ENCODE results near the gene MEFV. TPM values are rescaled to one million over a fixed set of nuclear protein-coding genes. Genes with fewer than 3 reads are reported as not detected.
"Not testable (repeated sequence)": the region's sequence is repeated elsewhere in the genome, so short reads cannot be mapped to it uniquely, and the experiment has no call there.

The MEFV gene
- total RNA-seq, 2 donors from 2014 or later = 0.57 to 1.1 TPM

DNA sequence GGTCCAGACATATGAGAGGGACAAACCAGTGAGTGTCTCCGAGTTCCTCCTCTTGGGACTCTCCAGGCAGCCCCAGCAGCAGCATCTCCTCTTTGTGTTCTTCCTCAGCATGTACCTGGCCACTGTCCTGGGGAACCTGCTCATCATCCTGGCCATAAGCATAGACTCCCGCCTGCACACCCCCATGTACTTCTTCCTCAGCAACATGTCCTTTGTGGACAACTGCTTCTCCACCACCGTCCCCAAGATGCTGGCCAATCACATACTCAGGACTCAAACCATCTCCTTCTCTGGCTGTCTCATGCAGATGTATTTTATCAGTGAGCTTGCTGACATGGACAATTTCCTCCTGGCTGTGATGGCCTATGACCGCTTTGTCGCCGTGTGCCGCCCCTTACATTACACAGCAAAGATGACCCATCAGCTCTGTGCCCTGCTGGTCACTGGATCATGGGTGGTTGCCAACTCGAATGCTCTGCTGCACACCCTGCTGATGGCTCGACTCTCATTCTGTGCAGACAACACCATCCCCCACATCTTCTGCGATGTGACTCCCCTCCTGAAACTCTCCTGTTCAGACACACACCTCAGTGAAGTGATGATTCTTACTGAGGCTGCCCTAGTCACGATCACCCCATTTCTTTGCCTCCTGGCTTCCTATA, 40.7 kb downstream of the MEFV start:
- H3K4me1 ChIP-seq = no peaks in the 10 kb centered on the region
- no peaks in the 10 kb centered on the region for H3K9me3 ChIP-seq
- H3K27me3 ChIP-seq = no peaks in the 10 kb centered on the region
- intact Hi-C loops (cut with DNase I) = no loop called here
- no peak for DNase-seq
- no peaks in the 10 kb centered on the region for H3K36me3 ChIP-seq
- no peak overlapping the region for H3K27ac ChIP-seq
- TF ChIP-seq CTCF (IDR thresholded peaks at IDR 0.05) = no peak
- no peak overlapping the region for H3K4me3 ChIP-seq
- no peak overlapping the region for H3K9ac ChIP-seq (ENCODE audit: low read depth in 2 of 2, low read length in 2 of 2)

DNA sequence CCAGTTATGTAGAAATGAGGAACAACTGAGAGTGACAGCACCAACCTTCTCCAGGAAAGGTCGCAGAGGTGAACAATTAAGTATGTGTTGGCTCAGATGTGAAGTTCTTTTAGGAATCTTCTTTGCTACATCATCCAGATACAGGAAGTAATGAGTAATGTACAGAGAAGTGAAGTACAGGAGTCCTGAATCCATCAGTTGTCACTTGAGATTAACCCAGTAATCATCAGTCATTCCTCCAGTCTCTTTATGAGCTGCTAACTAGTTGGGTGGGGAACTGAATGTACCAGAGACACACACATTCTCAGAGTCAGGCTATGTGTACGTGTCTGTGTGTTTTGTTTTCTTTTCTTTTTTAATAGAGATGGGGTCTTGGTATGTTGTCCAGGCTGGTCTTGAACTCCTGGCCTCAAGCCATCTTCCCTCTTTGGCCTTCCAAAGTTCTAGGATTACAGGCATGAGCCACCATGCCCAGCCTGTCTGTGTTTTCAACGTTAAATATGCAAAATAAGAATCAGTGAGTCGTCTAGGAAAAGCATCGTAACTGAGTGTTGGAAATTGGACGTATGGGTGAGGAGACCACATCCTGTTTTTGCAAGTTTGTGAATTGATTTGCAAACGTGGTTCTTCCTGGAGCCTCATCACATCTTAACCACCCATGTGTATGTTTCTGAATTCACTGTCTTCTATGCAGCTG, 41.4 kb downstream of the MEFV start:
- H3K4me1 ChIP-seq = no peaks in the 10 kb centered on the region
- H3K27ac ChIP-seq = no peak overlapping the region
- TF ChIP-seq CTCF (IDR thresholded peaks at IDR 0.05) = no peak
- intact Hi-C loops (cut with DNase I) = no loop called here
- no peaks in the 10 kb centered on the region for H3K36me3 ChIP-seq
- no peak overlapping the region for H3K9ac ChIP-seq (ENCODE audit: low read depth in 2 of 2, low read length in 2 of 2)
- H3K27me3 ChIP-seq = no peaks in the 10 kb centered on the region
- no peaks in the 10 kb centered on the region for H3K9me3 ChIP-seq
- DNase-seq = no peak
- no peak overlapping the region for H3K4me3 ChIP-seq

- intact Hi-C loops (cut with DNase I) = no loop called here
- H3K9me3 ChIP-seq = no peaks in the 10 kb centered on the region
These were observed 43.9 kb downstream of the MEFV start for GRCh38 chr16:3212567-3212966.

DNA sequence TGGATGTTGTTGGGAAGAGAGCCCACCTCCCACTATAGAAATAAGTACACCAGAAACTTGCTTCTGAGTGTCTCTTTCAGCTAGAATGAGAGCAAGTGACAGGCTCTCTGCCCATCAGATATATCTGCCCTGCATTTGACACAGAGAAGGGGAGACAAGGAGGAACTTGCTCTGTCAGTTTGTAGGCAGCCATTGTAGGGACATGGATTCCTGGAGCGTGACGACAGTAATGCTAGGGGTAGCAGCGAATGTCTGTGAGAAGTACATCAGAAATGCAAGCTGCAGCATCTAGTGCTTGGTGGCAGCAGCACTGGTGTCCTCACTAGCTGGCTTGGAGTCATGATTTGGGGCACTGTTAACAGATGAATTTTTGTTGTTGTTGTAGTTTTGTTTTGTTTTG, 44.4 kb downstream of the MEFV start:
- TF ChIP-seq CTCF (IDR thresholded peaks at IDR 0.05) = no peak
- Histone ChIP-seq H3K36me3 (no peaks in the 10 kb centered on the region), H3K9me3 (no peaks in the 10 kb centered on the region), H3K9ac (ENCODE audit: low read depth in 2 of 2, low read length in 2 of 2) (no peak overlapping the region), H3K27me3 (no peaks in the 10 kb centered on the region), H3K27ac (no peak overlapping the region), H3K4me3 (no peak overlapping the region), H3K4me1 (no peaks in the 10 kb centered on the region)
- no peak for DNase-seq
- intact Hi-C loops (cut with DNase I) = no loop called here

More at GRCh38 chr16:3212567-3212966, 43.9 kb downstream of the MEFV start:
- H3K4me3 ChIP-seq = no peak overlapping the region
- no peak for DNase-seq
- no peaks in the 10 kb centered on the region for H3K27me3 ChIP-seq
- no peak overlapping the region for H3K9ac ChIP-seq (ENCODE audit: low read depth in 2 of 2, low read length in 2 of 2)
- H3K36me3 ChIP-seq = no peaks in the 10 kb centered on the region
- H3K4me1 ChIP-seq = no peaks in the 10 kb centered on the region
- no peak overlapping the region for H3K27ac ChIP-seq
- TF ChIP-seq CTCF (IDR thresholded peaks at IDR 0.05) = no peak

DNA sequence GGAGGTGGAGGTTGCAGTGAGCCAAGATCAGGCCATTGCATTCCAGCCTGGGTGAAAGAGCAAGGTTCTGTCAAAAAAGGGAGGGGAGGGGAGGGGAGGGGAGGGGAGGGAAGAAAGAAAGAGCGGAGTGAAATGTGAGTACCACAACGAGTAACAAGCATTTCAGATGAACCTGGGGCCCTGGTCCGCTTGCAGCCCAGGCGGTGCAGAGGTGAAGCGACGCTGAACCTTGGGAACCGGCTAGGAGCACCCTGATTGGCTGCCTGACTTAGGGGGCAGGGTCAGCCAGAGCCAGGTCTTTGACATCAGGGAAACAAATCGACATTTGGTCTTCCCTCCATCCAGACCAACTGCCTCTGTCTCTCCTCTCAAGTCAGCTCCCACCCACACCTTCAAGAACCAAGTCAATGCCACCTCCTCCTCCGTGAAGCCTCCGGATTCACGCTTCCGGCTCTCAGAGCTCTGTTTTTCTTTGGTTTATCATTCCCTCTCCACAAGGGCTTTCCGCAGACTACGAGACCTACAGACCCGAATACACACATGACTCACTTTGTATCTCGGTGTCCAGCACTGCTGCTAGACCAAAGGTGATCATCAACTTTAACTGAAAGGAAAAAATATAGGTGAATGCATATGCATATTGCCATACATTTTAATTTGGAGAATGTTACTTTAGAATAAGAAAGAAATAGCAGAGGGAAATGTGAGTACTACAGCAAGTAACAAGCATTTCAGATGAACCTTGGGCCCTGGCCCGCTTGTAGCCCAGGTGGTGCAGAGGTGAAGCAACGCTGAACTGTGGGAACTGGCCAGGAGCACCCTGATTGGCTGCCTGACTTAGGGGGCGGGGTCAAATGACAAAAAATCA, 49.1 kb downstream of the MEFV start:
- H3K9me3 ChIP-seq = no peaks in the 10 kb centered on the region
- H3K27me3 ChIP-seq = no peaks in the 10 kb centered on the region
- H3K4me3 ChIP-seq = no peak overlapping the region
- DNase-seq = no peak
- no peak for TF ChIP-seq CTCF (IDR thresholded peaks at IDR 0.05)
- no peak overlapping the region for H3K9ac ChIP-seq (ENCODE audit: low read depth in 2 of 2, low read length in 2 of 2)
- intact Hi-C loops (cut with DNase I) = no loop called here
- no peak overlapping the region for H3K27ac ChIP-seq
- no peaks in the 10 kb centered on the region for H3K36me3 ChIP-seq
- H3K4me1 ChIP-seq = no peaks in the 10 kb centered on the region

- intact Hi-C loops (cut with DNase I); H3K27ac ChIP-seq; H3K27me3 ChIP-seq; H3K9me3 ChIP-seq; H3K4me3 ChIP-seq; DNase-seq; H3K36me3 ChIP-seq; H3K9ac ChIP-seq (ENCODE audit: low read depth in 2 of 2, low read length in 2 of 2); H3K4me1 ChIP-seq: not testable (repeated sequence)
These were observed 50.5 kb downstream of the MEFV start for GRCh38 chr16:3205939-3206338.
